ENCODE results near the gene PRKG1.
"Not testable (repeated sequence)": the region's sequence is repeated elsewhere in the genome, so short reads cannot be mapped to it uniquely, and the experiment has no call there.

PRKG1 gene

GRCh38 chr10:52198540-52198939, 1124.3 kb downstream of the PRKG1 start:
- no peaks in the 10 kb centered on the region for H3K79me2 ChIP-seq (ENCODE audit: insufficient read depth, low read length)
- no peak for DNase-seq
- H3K4me1 ChIP-seq (ENCODE audit: insufficient read depth, low read length), result no peaks in the 10 kb centered on the region

GRCh38 chr10:52204906-52205305, 1130.6 kb downstream of the PRKG1 start:
- H3K27ac ChIP-seq (ENCODE audit: low read length); H3K4me1 ChIP-seq (ENCODE audit: insufficient read depth, low read length); H4K20me1 ChIP-seq (ENCODE audit: insufficient read depth, low read length); H3K27me3 ChIP-seq (ENCODE audit: insufficient read depth, low read length, poor library complexity); DNase-seq; H3K4me3 ChIP-seq (ENCODE audit: low read depth in 1 of 2, low read length in 2 of 2); H3K4me2 ChIP-seq (ENCODE audit: insufficient read depth, low read length); ATAC-seq (ENCODE audit: insufficient read depth, low read depth); H3K9ac ChIP-seq (ENCODE audit: low read depth, low read length); H3K9me3 ChIP-seq (ENCODE audit: insufficient read depth, low read length, severe bottlenecking); H3K36me3 ChIP-seq (ENCODE audit: insufficient read depth, low read length); H3K79me2 ChIP-seq (ENCODE audit: insufficient read depth, low read length); H2AFZ ChIP-seq (ENCODE audit: low read depth, low read length): not testable (repeated sequence)

More at GRCh38 chr10:52198540-52198939, 1124.3 kb downstream of the PRKG1 start:
- H3K27me3 ChIP-seq (ENCODE audit: insufficient read depth, low read length, poor library complexity), result no peaks in the 10 kb centered on the region
- H3K36me3 ChIP-seq (ENCODE audit: insufficient read depth, low read length), result no peaks in the 10 kb centered on the region
- H4K20me1 ChIP-seq (ENCODE audit: insufficient read depth, low read length), result no peaks in the 10 kb centered on the region
- no peak overlapping the region for H3K4me3 ChIP-seq (ENCODE audit: low read depth in 1 of 2, low read length in 2 of 2)
- H3K9ac ChIP-seq (ENCODE audit: low read depth, low read length), result no peak overlapping the region
- no peak for ATAC-seq (ENCODE audit: insufficient read depth, low read depth)
- no peak overlapping the region for H3K27ac ChIP-seq (ENCODE audit: low read length)
- H2AFZ ChIP-seq (ENCODE audit: low read depth, low read length), result no peak overlapping the region
- H3K9me3 ChIP-seq (ENCODE audit: insufficient read depth, low read length, severe bottlenecking), result no peaks in the 10 kb centered on the region
- H3K4me2 ChIP-seq (ENCODE audit: insufficient read depth, low read length), result no peak overlapping the region
- TF ChIP-seq CTCF (IDR thresholded peaks at IDR 0.05; ENCODE audit: borderline replicate concordance, extremely low read depth, low read length, poor library complexity, severe bottlenecking) (no peak), EZH2 (IDR thresholded peaks at IDR 0.05; ENCODE audit: borderline replicate concordance, low read depth, low read length, severe bottlenecking) (no peak)

GRCh38 chr10:52208365-52208764, 1134.1 kb downstream of the PRKG1 start:
- Histone ChIP-seq H4K20me1 (ENCODE audit: insufficient read depth, low read length) (no peaks in the 10 kb centered on the region), H3K79me2 (ENCODE audit: insufficient read depth, low read length) (no peaks in the 10 kb centered on the region), H3K4me1 (ENCODE audit: insufficient read depth, low read length) (no peaks in the 10 kb centered on the region), H3K36me3 (ENCODE audit: insufficient read depth, low read length) (no peaks in the 10 kb centered on the region), H2AFZ (ENCODE audit: low read depth, low read length) (no peak overlapping the region), H3K9me3 (ENCODE audit: insufficient read depth, low read length, severe bottlenecking) (peaks cover 3% of the 10 kb centered on the region), H3K4me3 (ENCODE audit: low read depth in 1 of 2, low read length in 2 of 2) (no peak overlapping the region), H3K9ac (ENCODE audit: low read depth, low read length) (no peak overlapping the region), H3K4me2 (ENCODE audit: insufficient read depth, low read length) (no peak overlapping the region), H3K27me3 (ENCODE audit: insufficient read depth, low read length, poor library complexity) (no peaks in the 10 kb centered on the region), H3K27ac (ENCODE audit: low read length) (no peak overlapping the region)
- ATAC-seq (ENCODE audit: insufficient read depth, low read depth) (no peak), DNase-seq (no peak)
- TF ChIP-seq CTCF (IDR thresholded peaks at IDR 0.05; ENCODE audit: borderline replicate concordance, extremely low read depth, low read length, poor library complexity, severe bottlenecking) (no peak), EZH2 (IDR thresholded peaks at IDR 0.05; ENCODE audit: borderline replicate concordance, low read depth, low read length, severe bottlenecking) (no peak)

DNA sequence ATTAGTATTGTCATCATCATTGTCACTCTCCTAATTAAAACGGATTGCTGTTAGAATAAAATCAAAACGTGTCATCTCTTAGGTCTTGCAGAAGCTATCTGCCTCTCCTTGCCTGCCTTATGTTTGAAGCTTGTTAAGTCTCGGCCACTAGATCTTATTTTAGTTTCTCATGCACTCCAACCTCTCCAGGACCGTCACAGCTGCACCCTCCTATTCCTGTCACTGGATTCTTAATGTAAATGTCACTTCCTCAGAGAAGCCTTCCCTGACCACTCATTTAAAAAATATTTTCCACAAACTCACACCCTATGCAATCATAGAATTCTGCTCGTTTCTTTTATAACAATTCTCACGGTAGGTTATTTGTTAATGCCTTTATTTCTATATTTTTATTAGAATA, 1135.9 kb downstream of the PRKG1 start:
- no peaks in the 10 kb centered on the region for H3K79me2 ChIP-seq (ENCODE audit: insufficient read depth, low read length)
- H3K9ac ChIP-seq (ENCODE audit: low read depth, low read length), result no peak overlapping the region
- no peak overlapping the region for H3K4me2 ChIP-seq (ENCODE audit: insufficient read depth, low read length)
- DNase-seq, result no peak
- TF ChIP-seq EZH2 (IDR thresholded peaks at IDR 0.05; ENCODE audit: borderline replicate concordance, low read depth, low read length, severe bottlenecking), result no peak
- no peak for TF ChIP-seq CTCF (IDR thresholded peaks at IDR 0.05; ENCODE audit: borderline replicate concordance, extremely low read depth, low read length, poor library complexity, severe bottlenecking)
- no peaks in the 10 kb centered on the region for H3K4me1 ChIP-seq (ENCODE audit: insufficient read depth, low read length)
- H4K20me1 ChIP-seq (ENCODE audit: insufficient read depth, low read length), result no peaks in the 10 kb centered on the region
- H3K4me3 ChIP-seq (ENCODE audit: low read depth in 1 of 2, low read length in 2 of 2), result no peak overlapping the region
- H3K27ac ChIP-seq (ENCODE audit: low read length), result no peak overlapping the region
- no peaks in the 10 kb centered on the region for H3K27me3 ChIP-seq (ENCODE audit: insufficient read depth, low read length, poor library complexity)
- no peak overlapping the region for H2AFZ ChIP-seq (ENCODE audit: low read depth, low read length)
- H3K36me3 ChIP-seq (ENCODE audit: insufficient read depth, low read length), result no peaks in the 10 kb centered on the region
- H3K9me3 ChIP-seq (ENCODE audit: insufficient read depth, low read length, severe bottlenecking), result peaks cover 3% of the 10 kb centered on the region
- ATAC-seq (ENCODE audit: insufficient read depth, low read depth), result no peak
